Neutrophil (primary cell): Measurements from ENCODE around the gene FKBP4.
A peak's percentile ranks its signal among the peaks of the same experiment; 100 is the strongest.

Experiments used
- H3K27ac ChIP-seq: fragments of 200-600 bp; sonication (generic); 2 replicates; pipeline ENCODE4 v1.5.1; 2016; ENCODE audit warnings: mild to moderate bottlenecking, moderate library complexity
- H3K27me3 ChIP-seq: fragments of 200-600 bp; sonication (generic); 2 replicates; pipeline ENCODE4 v1.6.0; 2016; ENCODE audit warnings: mild to moderate bottlenecking
- H3K36me3 ChIP-seq: fragments of 200-600 bp; sonication (generic); 2 replicates; pipeline ENCODE4 v1.5.1; 2017
- H3K4me1 ChIP-seq, 2 experiments: fragments of 200-600 bp in 1 of 2; sonication (generic) in 1 of 2; 1 replicate in 1 of 2; 2 replicates in 1 of 2; pipeline versions ENCODE4 v1.5.1 to v1.6.1; 2013 to 2016; ENCODE audit warnings: low read depth in 1 of 2, low read length in 1 of 2, mild to moderate bottlenecking in 1 of 2, moderate library complexity in 1 of 2; ENCODE audit not compliant: control insufficient read depth in 1 of 2, insufficient read depth in 1 of 2
- H3K4me3 ChIP-seq, 2 experiments: fragments of 200-600 bp in 1 of 2; sonication (generic) in 1 of 2; 1 replicate in 1 of 2; 2 replicates in 1 of 2; pipeline ENCODE4 v1.5.1; 2013 to 2016; ENCODE audit warnings: low read depth in 1 of 2, low read length in 1 of 2, mild to moderate bottlenecking in 1 of 2, moderate library complexity in 1 of 2
- H3K9me3 ChIP-seq: fragments of 200-600 bp; sonication (generic); 2 replicates; pipeline ENCODE4 v1.5.1; 2016
- CTCF ChIP-seq: fragments of 200-600 bp; sonication (generic); IDR thresholded peaks from 2 replicates; pipeline ENCODE4 v1.5.1; 2016; ENCODE audit warnings: antibody characterized with exemption

FKBP4 gene

GRCh38 chr12:2783936-2784600 lies 10.7 kb upstream of the FKBP4 start:
- H3K36me3 ChIP-seq, result no peaks in the 10 kb centered on the region
- peaks cover 31% of the 10 kb centered on the region for H3K27me3 ChIP-seq
- peak overlapping the region in 1 of 2 experiments; percentile 4 for H3K4me3 ChIP-seq
- no peaks in the 10 kb centered on the region for H3K9me3 ChIP-seq
- no peak overlapping the region for H3K27ac ChIP-seq
- peak; percentile 77 for TF ChIP-seq CTCF
- peaks cover 5 to 8% of the 10 kb centered on the region in 2 experiments for H3K4me1 ChIP-seq

GRCh38 chr12:2785017-2785416 lies 9.8 kb upstream of the FKBP4 start:
- TF ChIP-seq CTCF, result no peak
- Histone ChIP-seq H3K27me3 (peaks cover 28% of the 10 kb centered on the region), H3K4me1 (peaks cover 5 to 8% of the 10 kb centered on the region in 2 experiments), H3K36me3 (no peaks in the 10 kb centered on the region), H3K9me3 (no peaks in the 10 kb centered on the region), H3K27ac (no peak overlapping the region), H3K4me3 (no peak overlapping the region)

GRCh38 chr12:2791089-2791488 lies 3.7 kb upstream of the FKBP4 start:
- Histone ChIP-seq H3K4me1 (peaks cover 9 to 12% of the 10 kb centered on the region in 2 experiments), H3K27me3 (peaks cover 33% of the 10 kb centered on the region), H3K9me3 (no peaks in the 10 kb centered on the region), H3K4me3 (no peak overlapping the region), H3K36me3 (no peaks in the 10 kb centered on the region), H3K27ac (no peak overlapping the region)
- TF ChIP-seq CTCF, result no peak

- Histone ChIP-seq H3K27ac (no peak overlapping the region), H3K27me3 (peaks cover 33% of the 10 kb centered on the region), H3K9me3 (no peaks in the 10 kb centered on the region), H3K4me3 (no peak overlapping the region), H3K4me1 (peaks cover 18 to 21% of the 10 kb centered on the region in 2 experiments), H3K36me3 (no peaks in the 10 kb centered on the region)
- no peak for TF ChIP-seq CTCF
Measured at GRCh38 chr12:2792671-2793500, 1.9 kb upstream of the FKBP4 start.

- no peak overlapping the region for H3K27ac ChIP-seq
- no peaks in the 10 kb centered on the region for H3K36me3 ChIP-seq
- no peak for TF ChIP-seq CTCF
- no peaks in the 10 kb centered on the region for H3K9me3 ChIP-seq
- no peak overlapping the region for H3K4me3 ChIP-seq
- peaks cover 18 to 21% of the 10 kb centered on the region in 2 experiments for H3K4me1 ChIP-seq
- H3K27me3 ChIP-seq, result peaks cover 33% of the 10 kb centered on the region
Measured at GRCh38 chr12:2793561-2793960, 1.2 kb upstream of the FKBP4 start.
